GM12878 (cell line): ENCODE measurements around the gene PTPRQ. TPM values are rescaled to one million over a fixed set of nuclear protein-coding genes. Genes with fewer than 3 reads are reported as not detected.

Source experiments
- ATAC-seq: fragments of 200-7000 bp; cut with Tn5 transposase; 3 replicates; pipeline ENCODE4 v1.9.1; 2020; ENCODE audit warnings: mild to moderate bottlenecking, moderate library complexity
- BruUV-seq: library from RNA; stranded (reverse); fragments of 400-500 nt; replicated peaks from 2 replicates; lab custom pipeline; 2021; lab: Mats Ljungman, UMichigan
- CTCF ChIA-PET: fragments of 300-600 bp; sonication (Branson Sonifier 250); formaldehyde crosslinking; extraction: SDS; loops from one replicate; lab custom pipeline; 2021; ENCODE audit warnings: inconsistent platforms; lab: Yijun Ruan, JAX
- POLR2A ChIA-PET: fragments of 350-600 bp; formaldehyde crosslinking; extraction: SDS; loops from one replicate; lab custom pipeline; 2021; ENCODE audit warnings: inconsistent platforms; lab: Charles Lee
- RAD21 ChIA-PET: fragments of 300-600 bp; sonication (Branson Sonifier 250); formaldehyde crosslinking; loops from one replicate; lab custom pipeline; 2023; ENCODE audit warnings: antibody characterized with exemption; ENCODE audit not compliant: unreplicated experiment; lab: Charles Lee
- SMC1A ChIA-PET: fragments of 300-600 bp; sonication (Branson Sonifier 250); formaldehyde crosslinking; loops from one replicate; lab custom pipeline; 2023; ENCODE audit not compliant: unreplicated experiment, uncharacterized antibody; lab: Charles Lee
- DNase-seq: peaks from one replicate; pipeline ENCODE4 v3.0.0-alpha.2; 2011; ENCODE audit warnings: low read depth, low spot score
- FAIRE-seq: peaks from 3 replicates; lab custom pipeline; 2011; peaks lifted over from hg19 to GRCh38; lab: Jason Lieb, UNC
- H2AFZ ChIP-seq: 2 replicates; pipeline ENCODE4 v1.6.0; 2011; ENCODE audit warnings: low read depth, low read length, control low read depth; ENCODE audit not compliant: control insufficient read depth
- H3K27ac ChIP-seq: 2 replicates; pipeline ENCODE4 v1.5.1; 2011; ENCODE audit warnings: control low read depth; ENCODE audit not compliant: control insufficient read depth, insufficient read depth
- H3K27me3 ChIP-seq, 2 experiments: replicated peaks in 1 of 2; 2 replicates each; pipeline versions ENCODE4 v1.6.0 to v1.6.1; 2011; ENCODE audit warnings: low read length in 1 of 2; ENCODE audit not compliant: control insufficient read depth in 2 of 2, insufficient read depth in 2 of 2
- H3K36me3 ChIP-seq, 2 experiments: 2 replicates each; pipeline ENCODE4 v1.5.1; 2011; ENCODE audit warnings: low read length in 1 of 2; ENCODE audit not compliant: control insufficient read depth in 2 of 2, insufficient read depth in 2 of 2
- H3K4me1 ChIP-seq: 2 replicates; pipeline ENCODE4 v1.6.1; 2011; ENCODE audit warnings: mild to moderate bottlenecking, low read length, moderate library complexity, mixed read lengths; ENCODE audit not compliant: control insufficient read depth, insufficient read depth
- H3K4me2 ChIP-seq: 2 replicates; pipeline ENCODE4 v1.6.0; 2011; ENCODE audit warnings: control low read depth; ENCODE audit not compliant: control insufficient read depth, insufficient read depth
- H3K4me3 ChIP-seq: fragments of 200-600 bp; sonication (generic); 2 replicates; pipeline ENCODE4 v1.5.1; 2016
- H3K79me2 ChIP-seq: 2 replicates; pipeline ENCODE4 v1.6.0; 2011; ENCODE audit warnings: low read length; ENCODE audit not compliant: control insufficient read depth, insufficient read depth
- H3K9ac ChIP-seq: 2 replicates; pipeline ENCODE4 v1.8.0; 2011; ENCODE audit warnings: low read length, control low read depth, mixed read lengths; ENCODE audit not compliant: control insufficient read depth, insufficient read depth
- H3K9me3 ChIP-seq: replicated peaks from 3 replicates; pipeline ENCODE4 v1.5.1; 2011; ENCODE audit warnings: mild to moderate bottlenecking, low read length; ENCODE audit not compliant: control insufficient read depth, insufficient read depth
- H4K20me1 ChIP-seq: 2 replicates; pipeline ENCODE4 v1.6.0; 2011; ENCODE audit not compliant: control insufficient read depth, insufficient read depth
- BMI1 ChIP-seq: fragments of 450-650 bp; IDR thresholded peaks from 2 replicates; pipeline ENCODE4 v1.6.1; 2016; ENCODE audit warnings: mild to moderate bottlenecking, moderate library complexity, borderline replicate concordance
- CEBPB ChIP-seq, 2 experiments: fragments of 150-350 bp in 1 of 2; IDR thresholded peaks; 2 replicates each; pipeline ENCODE4 v1.6.1; 2012 to 2014; ENCODE audit warnings: low read depth in 2 of 2, low read length in 2 of 2, borderline replicate concordance in 1 of 2, inconsistent platforms in 1 of 2
- EED ChIP-seq: sonication (generic); IDR thresholded peaks from 2 replicates; pipeline ENCODE4 v1.6.1; 2016; ENCODE audit warnings: antibody characterized with exemption, low read depth
- ELK1 ChIP-seq: IDR thresholded peaks from 2 replicates; pipeline ENCODE4 v1.6.1; 2012; ENCODE audit warnings: low read depth, low read length, improper control_type of control experiment
- IKZF1 ChIP-seq: fragments of 450-650 bp; conservative IDR thresholded peaks from 2 replicates; pipeline ENCODE4 v1.6.1; 2017; ENCODE audit warnings: antibody characterized with exemption, mild to moderate bottlenecking
- IRF5 ChIP-seq: fragments of 450-650 bp; IDR thresholded peaks from 2 replicates; pipeline ENCODE4 v1.6.1; 2017; ENCODE audit warnings: borderline replicate concordance
- POLR2AphosphoS2 ChIP-seq: IDR thresholded peaks from 2 replicates; pipeline ENCODE4 v1.6.1; 2011; ENCODE audit warnings: low read depth, mild to moderate bottlenecking, low read length, improper control_type of control experiment, moderate library complexity
- RB1 ChIP-seq: fragments of 450-650 bp; formaldehyde crosslinking; IDR thresholded peaks from 2 replicates; pipeline ENCODE4 v1.6.1; 2017; ENCODE audit warnings: mild to moderate bottlenecking, borderline replicate concordance
- SMARCA5 ChIP-seq: fragments of 450-650 bp; IDR thresholded peaks from 2 replicates; pipeline ENCODE4 v1.6.1; 2017; ENCODE audit warnings: mild to moderate bottlenecking
- TAF1 ChIP-seq: IDR thresholded peaks from 2 replicates; pipeline ENCODE4 v1.6.1; 2011; ENCODE audit warnings: mild to moderate bottlenecking, low read depth, low read length, borderline replicate concordance
- TCF12 ChIP-seq: IDR thresholded peaks from 2 replicates; pipeline ENCODE4 v1.6.1; 2011; ENCODE audit warnings: low read depth, mild to moderate bottlenecking, low read length
- YBX1 ChIP-seq: fragments of 450-650 bp; IDR thresholded peaks from 2 replicates; pipeline ENCODE4 v1.6.1; 2016; ENCODE audit warnings: antibody characterized with exemption
- ZBTB4 ChIP-seq: fragments of 450-650 bp; formaldehyde crosslinking; IDR thresholded peaks from 2 replicates; pipeline ENCODE4 v1.4.0; 2022; ENCODE audit warnings: mild to moderate bottlenecking, moderate library complexity
- WGBS: methylation state at CpG from one replicate; pipeline ENCODE4 v1.1.6; 2016; ENCODE audit warnings: low lambda C conversion rate; ENCODE audit not compliant: insufficient replicate concordance, insufficient coverage; ENCODE audit errors: missing lambda C conversion rate; 5-methylcytosine and 5-hydroxymethylcytosine counted together
- in situ Hi-C: fragments of 300-500 bp; cut with MboI; formaldehyde crosslinking; loops from 9 replicates; pipeline ENCODE4 v1.14.3; 2018; ENCODE audit warnings: mixed read lengths
- intact Hi-C: fragments of 100-400 bp; cut with micrococcal nuclease; formaldehyde crosslinking; loops from one replicate; pipeline ENCODE4 v1.14.2; 2022; ENCODE audit not compliant: unreplicated experiment
- polyA plus RNA-seq, 11 experiments: library from polyadenylated mRNA; depleted of rRNA in 4 of 11; unstranded in 6 of 11; stranded (reverse) in 5 of 11; fragments of >200 nt; fragmentation: Nextera tagmentation in 4 of 11; fragmentation: Illumina TruSeq in 1 of 11; extraction: Ambion mirVana in 4 of 11; extraction: Trizol in 1 of 11; gene quantifications; 1 replicate in 1 of 11; 2 replicates in 10 of 11; pipeline versions ENCODE4 v1.2.1 to v1.2.3, GENCODE V29; 2011 to 2016; ENCODE audit warnings: inconsistent platforms in 2 of 11, missing spikeins in 2 of 11, low read depth in 1 of 11
- total RNA-seq, 4 experiments: library from RNA; depleted of rRNA in 3 of 4; stranded (reverse); fragments of >200 nt in 3 of 4; fragmentation: Illumina TruSeq in 1 of 4; extraction: Trizol in 1 of 4; gene quantifications; 2 replicates each; pipeline versions ENCODE4 v1.2.1 to v1.2.3, GENCODE V29; 2013 to 2021
- TF ChIP-seq, protein P1 (sequence below): fragments of 450-650 bp; IDR thresholded peaks from 2 replicates; pipeline ENCODE4 v1.6.1; 2016; ENCODE audit warnings: mild to moderate bottlenecking
- TF ChIP-seq, protein P2 (sequence below): fragments of 450-650 bp; formaldehyde crosslinking; IDR thresholded peaks from 2 replicates; pipeline ENCODE4 v1.5.0; 2022; ENCODE audit warnings: mild to moderate bottlenecking, missing genetic modification characterization

PTPRQ gene
- total and polyA plus RNA-seq, 10 of the 15 experiments (the other 5 are each of a cell fraction or from before 2014, with no cell fraction given): 0.01 TPM; not detected in 9

DNA sequence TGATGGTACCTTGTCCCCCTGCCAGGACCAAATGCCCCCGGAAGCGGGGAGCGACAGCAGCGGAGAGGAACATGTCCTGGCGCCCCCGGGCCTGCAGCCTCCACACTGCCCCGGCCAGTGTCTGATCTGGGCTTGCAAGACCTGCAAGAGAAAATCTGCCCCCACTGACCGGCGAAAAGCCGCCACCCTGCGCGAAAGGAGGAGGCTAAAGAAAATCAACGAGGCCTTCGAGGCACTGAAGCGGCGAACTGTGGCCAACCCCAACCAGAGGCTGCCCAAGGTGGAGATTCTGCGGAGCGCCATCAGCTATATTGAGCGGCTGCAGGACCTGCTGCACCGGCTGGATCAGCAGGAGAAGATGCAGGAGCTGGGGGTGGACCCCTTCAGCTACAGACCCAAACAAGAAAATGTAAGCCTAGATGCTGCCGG lies 263.8 kb downstream of the PTPRQ start:
- ChIA-PET RAD21 (no interaction called here), CTCF (no interaction called here), SMC1A (no interaction called here), POLR2A (no interaction called here)
- Histone ChIP-seq H3K9me3 (no peaks in the 10 kb centered on the region), H3K4me1 (peaks cover 9% of the 10 kb centered on the region; the same call in 1 of the 2 replicates), H3K36me3 (no peaks in the 10 kb centered on the region), H3K79me2 (no peaks in the 10 kb centered on the region), H3K9ac (no peak overlapping the region), H3K4me2 (no peak overlapping the region), H3K27ac (no peak overlapping the region), H3K27me3 (peaks cover 2 to 14% of the 10 kb centered on the region in 2 experiments; a peak in 3 of 4 replicates), H4K20me1 (no peaks in the 10 kb centered on the region), H2AFZ (no peak overlapping the region), H3K4me3 (no peak overlapping the region)
- intact Hi-C loops (no loop called here), in situ Hi-C loops (no loop called here)
- 81% methylated on average over 18 of the region's 21 CpGs for WGBS
- FAIRE-seq (no peak), DNase-seq (no peak), ATAC-seq (no peak)
- no TSS peak for BruUV-seq
- no peak for TF ChIP-seq YBX1
- no peak for TF ChIP-seq ZBTB4 (CRISPR knock-in tag)
- no peak for TF ChIP-seq TCF12
- no peak for TF ChIP-seq CEBPB (IDR thresholded peaks at IDR 0.05; ENCODE audit: borderline replicate concordance in 1 of 2, low read depth in 2 of 2, low read length in 2 of 2)
- TF ChIP-seq BMI1: no peak
- no peak for TF ChIP-seq RB1
- TF ChIP-seq SMARCA5: no peak
- no peak for TF ChIP-seq EED
- TF ChIP-seq, protein P1, sequence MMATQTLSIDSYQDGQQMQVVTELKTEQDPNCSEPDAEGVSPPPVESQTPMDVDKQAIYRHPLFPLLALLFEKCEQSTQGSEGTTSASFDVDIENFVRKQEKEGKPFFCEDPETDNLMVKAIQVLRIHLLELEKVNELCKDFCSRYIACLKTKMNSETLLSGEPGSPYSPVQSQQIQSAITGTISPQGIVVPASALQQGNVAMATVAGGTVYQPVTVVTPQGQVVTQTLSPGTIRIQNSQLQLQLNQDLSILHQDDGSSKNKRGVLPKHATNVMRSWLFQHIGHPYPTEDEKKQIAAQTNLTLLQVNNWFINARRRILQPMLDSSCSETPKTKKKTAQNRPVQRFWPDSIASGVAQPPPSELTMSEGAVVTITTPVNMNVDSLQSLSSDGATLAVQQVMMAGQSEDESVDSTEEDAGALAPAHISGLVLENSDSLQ: no peak
- TF ChIP-seq IRF5: no peak
- TF ChIP-seq, protein P2, sequence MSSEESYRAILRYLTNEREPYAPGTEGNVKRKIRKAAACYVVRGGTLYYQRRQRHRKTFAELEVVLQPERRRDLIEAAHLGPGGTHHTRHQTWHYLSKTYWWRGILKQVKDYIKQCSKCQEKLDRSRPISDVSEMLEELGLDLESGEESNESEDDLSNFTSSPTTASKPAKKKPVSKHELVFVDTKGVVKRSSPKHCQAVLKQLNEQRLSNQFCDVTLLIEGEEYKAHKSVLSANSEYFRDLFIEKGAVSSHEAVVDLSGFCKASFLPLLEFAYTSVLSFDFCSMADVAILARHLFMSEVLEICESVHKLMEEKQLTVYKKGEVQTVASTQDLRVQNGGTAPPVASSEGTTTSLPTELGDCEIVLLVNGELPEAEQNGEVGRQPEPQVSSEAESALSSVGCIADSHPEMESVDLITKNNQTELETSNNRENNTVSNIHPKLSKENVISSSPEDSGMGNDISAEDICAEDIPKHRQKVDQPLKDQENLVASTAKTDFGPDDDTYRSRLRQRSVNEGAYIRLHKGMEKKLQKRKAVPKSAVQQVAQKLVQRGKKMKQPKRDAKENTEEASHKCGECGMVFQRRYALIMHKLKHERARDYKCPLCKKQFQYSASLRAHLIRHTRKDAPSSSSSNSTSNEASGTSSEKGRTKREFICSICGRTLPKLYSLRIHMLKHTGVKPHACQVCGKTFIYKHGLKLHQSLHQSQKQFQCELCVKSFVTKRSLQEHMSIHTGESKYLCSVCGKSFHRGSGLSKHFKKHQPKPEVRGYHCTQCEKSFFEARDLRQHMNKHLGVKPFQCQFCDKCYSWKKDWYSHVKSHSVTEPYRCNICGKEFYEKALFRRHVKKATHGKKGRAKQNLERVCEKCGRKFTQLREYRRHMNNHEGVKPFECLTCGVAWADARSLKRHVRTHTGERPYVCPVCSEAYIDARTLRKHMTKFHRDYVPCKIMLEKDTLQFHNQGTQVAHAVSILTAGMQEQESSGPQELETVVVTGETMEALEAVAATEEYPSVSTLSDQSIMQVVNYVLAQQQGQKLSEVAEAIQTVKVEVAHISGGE (CRISPR knock-in tag): no peak
- TF ChIP-seq IKZF1: no peak
- no peak for TF ChIP-seq POLR2AphosphoS2
- TF ChIP-seq TAF1: no peak
- no peak for TF ChIP-seq ELK1
